K562 (cell line): ENCODE measurements around the gene CAMK2A. TPM values are rescaled to one million over a fixed set of nuclear protein-coding genes. Genes with fewer than 3 reads are reported as not detected.

Experiments used
- ATAC-seq: fragments of 200-7000 bp; cut with Tn5 transposase; 3 replicates; pipeline ENCODE4 v1.9.1; 2020; ENCODE audit warnings: moderate library complexity
- BruUV-seq: library from RNA; stranded (reverse); fragments of 400-500 nt; replicated peaks from 2 replicates; lab custom pipeline; 2021; lab: Mats Ljungman, UMichigan
- CTCF ChIA-PET: fragments of 300-600 bp; formaldehyde crosslinking; extraction: SDS; loops from one replicate; lab custom pipeline; 2021; ENCODE audit warnings: low intra/inter-chr PET ratio; lab: Yijun Ruan, JAX
- POLR2A ChIA-PET: fragments of 300-600, 350-650 bp; sonication (Branson Sonifier 250); formaldehyde crosslinking; extraction: SDS; loops from one replicate; lab custom pipeline; 2021; ENCODE audit warnings: antibody characterized with exemption, inconsistent platforms; lab: Yijun Ruan, JAX
- DNase-seq, 4 experiments: peaks; one replicate each; pipeline versions ENCODE4 v3.0.0 to v3.0.0-alpha.2; 2011 to 2018; ENCODE audit warnings: low spot score in 3 of 4, mixed read lengths in 3 of 4; ENCODE audit errors: extremely low read depth in 1 of 4
- FAIRE-seq: peaks from 2 replicates; lab custom pipeline; 2011; peaks lifted over from hg19 to GRCh38; lab: Jason Lieb, UNC
- H2AFZ ChIP-seq: 2 replicates; pipeline ENCODE4 v1.6.0; 2011; ENCODE audit warnings: low read depth, low read length, control low read depth, inconsistent platforms
- H3K27ac ChIP-seq: fragments of 200-600 bp; 3 replicates; pipeline ENCODE4 v1.8.0; 2011; ENCODE audit warnings: low read depth, mild to moderate bottlenecking, control low read depth, inconsistent platforms, low read length, moderate library complexity, mixed read lengths; ENCODE audit errors: extremely low read depth
- H3K27me3 ChIP-seq, 2 experiments: fragments of 300-600 bp in 1 of 2; 2 replicates in 1 of 2; 3 replicates in 1 of 2; pipeline versions ENCODE4 v1.6.0 to v1.8.0; 2011; ENCODE audit warnings: inconsistent platforms in 2 of 2, low read length in 2 of 2, mild to moderate bottlenecking in 1 of 2, mixed read lengths in 1 of 2, moderate library complexity in 1 of 2; ENCODE audit not compliant: control insufficient read depth in 2 of 2, insufficient read depth in 2 of 2
- H3K36me3 ChIP-seq: fragments of 300-600 bp; 3 replicates; pipeline ENCODE4 v1.8.0; 2011; ENCODE audit warnings: mild to moderate bottlenecking, low read length, inconsistent platforms; ENCODE audit not compliant: control insufficient read depth, insufficient read depth
- H3K4me1 ChIP-seq, 2 experiments: fragments of 200-600 bp in 1 of 2; replicated peaks in 1 of 2; 2 replicates in 1 of 2; 3 replicates in 1 of 2; pipeline versions ENCODE4 v1.5.1 to v1.8.0; 2011; ENCODE audit warnings: inconsistent platforms in 2 of 2, low read length in 2 of 2, mild to moderate bottlenecking in 1 of 2, mixed read lengths in 1 of 2, moderate library complexity in 1 of 2; ENCODE audit not compliant: control insufficient read depth in 2 of 2, insufficient read depth in 2 of 2
- H3K4me2 ChIP-seq: 2 replicates; pipeline ENCODE4 v1.6.1; 2011; ENCODE audit warnings: low read length, control low read depth, inconsistent platforms, mixed read lengths; ENCODE audit not compliant: insufficient read depth
- H3K4me3 ChIP-seq: fragments of 200-600 bp; sonication (generic), shearing (Covaris generic); 2 replicates; pipeline ENCODE4 v1.5.1; 2016; ENCODE audit warnings: control low read depth, inconsistent platforms
- H3K79me2 ChIP-seq: fragments of 200-600 bp; 3 replicates; pipeline ENCODE4 v1.8.0; 2011; ENCODE audit warnings: low read length, inconsistent platforms; ENCODE audit not compliant: control insufficient read depth, insufficient read depth
- H3K9ac ChIP-seq, 2 experiments: 2 replicates each; pipeline versions ENCODE4 v1.6.0 to v1.6.1; 2011; ENCODE audit warnings: low read depth in 2 of 2, low read length in 2 of 2, control low read depth in 1 of 2, inconsistent platforms in 1 of 2, mild to moderate bottlenecking in 1 of 2, mixed read lengths in 1 of 2; ENCODE audit not compliant: insufficient read depth in 1 of 2
- H3K9me1 ChIP-seq: one replicate; pipeline ENCODE4 v1.6.0; 2011; ENCODE audit warnings: inconsistent platforms, mild to moderate bottlenecking, low read length, moderate library complexity; ENCODE audit not compliant: control insufficient read depth, insufficient read depth
- H3K9me3 ChIP-seq: replicated peaks from 2 replicates; pipeline ENCODE4 v1.5.1; 2011; ENCODE audit warnings: low read depth, low read length, inconsistent platforms; ENCODE audit not compliant: control insufficient read depth, insufficient read depth
- H4K20me1 ChIP-seq: replicated peaks from 2 replicates; pipeline ENCODE4 v1.6.1; 2011; ENCODE audit warnings: low read length, inconsistent platforms, mixed read lengths; ENCODE audit not compliant: control insufficient read depth, insufficient read depth
- POU5F1 ChIP-seq: fragments of 150-350 bp; IDR thresholded peaks from 2 replicates; pipeline ENCODE4 v1.6.1; 2014; ENCODE audit warnings: borderline replicate concordance, low read length, low read depth, mild to moderate bottlenecking; ENCODE audit not compliant: partially characterized antibody
- STAT6 ChIP-seq: sonication (generic); formaldehyde crosslinking; IDR thresholded peaks from 2 replicates; pipeline ENCODE4 v1.8.1; 2023; ENCODE audit warnings: mild to moderate bottlenecking, missing genetic modification reagents
- YY1 ChIP-seq, 3 experiments: IDR thresholded peaks; 2 replicates each; pipeline ENCODE4 v1.6.1; 2011; ENCODE audit warnings: low read length in 2 of 3, mild to moderate bottlenecking in 2 of 3, moderate library complexity in 2 of 3, borderline replicate concordance in 1 of 3, control low read depth in 1 of 3, low read depth in 1 of 3; ENCODE audit not compliant: insufficient read depth in 3 of 3, insufficient replicate concordance in 2 of 3, control insufficient read depth in 1 of 3, insufficient read length in 1 of 3; ENCODE audit errors: extremely low read depth in 1 of 3
- ZNF699 ChIP-seq: fragments of 250-450 bp; sonication (Bioruptor Pico); IDR thresholded peaks from 2 replicates; pipeline ENCODE4 v1.8.0; 2021; ENCODE audit warnings: mild to moderate bottlenecking, moderate library complexity; ENCODE audit not compliant: insufficient replicate concordance
- WGBS: fragments of 100-300 bp; shearing (Covaris generic); methylation state at CpG from one replicate; pipeline ENCODE4 v1.1.6; 2016; ENCODE audit warnings: low coverage, mixed read lengths; ENCODE audit not compliant: insufficient coverage; ENCODE audit errors: missing lambda C conversion rate; 5-methylcytosine and 5-hydroxymethylcytosine counted together
- in situ Hi-C: fragments of 300-500 bp; cut with MboI; formaldehyde crosslinking; loops from 4 replicates; pipeline ENCODE4 v1.15.0; 2018; ENCODE audit warnings: inconsistent platforms, mixed read lengths
- intact Hi-C: fragments of 100-400 bp; cut with micrococcal nuclease; formaldehyde crosslinking; loops from 2 replicates; pipeline ENCODE4 v1.14.2; 2022
- polyA plus RNA-seq, 8 experiments: library from polyadenylated mRNA; depleted of rRNA in 4 of 8; stranded (reverse) in 5 of 8; unstranded in 3 of 8; fragments of >200 nt; fragmentation: Nextera tagmentation in 2 of 8; fragmentation: Illumina TruSeq in 1 of 8; extraction: Ambion mirVana in 2 of 8; extraction: Trizol in 1 of 8; gene quantifications; 2 replicates each; pipeline versions ENCODE4 v1.2.1 to v1.2.3, GENCODE V29; 2011 to 2014; ENCODE audit warnings: inconsistent platforms in 1 of 8, missing spikeins in 1 of 8
- total RNA-seq, 7 experiments: library from RNA; depleted of rRNA in 6 of 7; stranded (reverse); fragments of >200 nt in 6 of 7; fragmentation: Illumina TruSeq in 2 of 7; extraction: Trizol in 2 of 7; gene quantifications; 2 replicates each; pipeline versions ENCODE4 v1.2.1 to v1.2.3, GENCODE V29; 2011 to 2021; ENCODE audit warnings: low replicate concordance in 1 of 7

The CAMK2A gene
- total and polyA plus RNA-seq, 9 of the 15 experiments (the other 6 are each of a cell fraction or from before 2014, with no cell fraction given) = 0.01 to 0.18 (median 0.04) TPM; not detected in 6

GRCh38 chr5:150303660-150304386 is 14.2 kb upstream of the CAMK2A start (continued):
- no peak for TF ChIP-seq STAT6 (CRISPR knock-in tag)

- H3K27ac ChIP-seq = no peak overlapping the region
- 31% methylated on average over 14 of the region's 16 CpGs for WGBS
- no peak for DNase-seq
- TF ChIP-seq ZNF699 = no peak
- no peak for TF ChIP-seq YY1 (IDR thresholded peaks at IDR 0.05; ENCODE audit: borderline replicate concordance in 1 of 3, control insufficient read depth in 1 of 3, extremely low read depth in 1 of 3, insufficient read depth in 3 of 3, insufficient read length in 1 of 3, insufficient replicate concordance in 2 of 3, low read depth in 1 of 3, low read length in 2 of 3)
- no peak for TF ChIP-seq POU5F1
- H3K9ac ChIP-seq = no peak overlapping the region
- no peaks in the 10 kb centered on the region for H3K9me3 ChIP-seq
- H3K4me2 ChIP-seq = no peak overlapping the region
- no peak overlapping the region for H2AFZ ChIP-seq
- no TSS peak for BruUV-seq
- peaks cover 0 to 10% of the 10 kb centered on the region in 2 experiments; a peak in 1 of 5 replicates for H3K4me1 ChIP-seq
- no peak for FAIRE-seq
- CTCF ChIA-PET = no interaction called here
- POLR2A ChIA-PET = interaction anchor here (0.6 to 0.7 kb wide), 2 partner anchors 13 to 16 kb away, joined by 3 to 5 read pairs; no protein-coding TSS in a partner anchor
- H3K9me1 ChIP-seq = no peaks in the 10 kb centered on the region
- peaks cover 19 to 53% of the 10 kb centered on the region in 2 experiments for H3K27me3 ChIP-seq
- no peaks in the 10 kb centered on the region for H4K20me1 ChIP-seq
- no peak for ATAC-seq
- in situ Hi-C loops = no loop called here
- intact Hi-C loops = no loop called here
- no peaks in the 10 kb centered on the region for H3K79me2 ChIP-seq
- H3K36me3 ChIP-seq = no peaks in the 10 kb centered on the region
- no peak overlapping the region for H3K4me3 ChIP-seq
Measured at GRCh38 chr5:150303070-150303615, 13.6 kb upstream of the CAMK2A start.
